ENCODE measurements around the gene ADI1. TPM values are rescaled to one million over a fixed set of nuclear protein-coding genes. Genes with fewer than 3 reads are reported as not detected.

ADI1 gene
- total RNA-seq, 3 donors from 2014 or later: 47.2 to 81.3 (median 78.2) TPM

GRCh38 chr2:3558205-3559014, 39.1 kb upstream of the ADI1 start, which contains the start of gene RNASEH1:
Gene RNASEH1, minus strand, starts transcription at chr2:3558333. Its CDS starts 73 bp downstream, at chr2:3558260.
- Histone ChIP-seq H3K4me1 (peaks cover 0 to 3% of the 10 kb centered on the region in 2 donors), H3K9me3 (no peaks in the 10 kb centered on the region), H3K27ac (peak within 1 kb of the TSS; percentile 93 to 95), H3K27me3 (no peaks in the 10 kb centered on the region), H3K4me3 (peak within 1 kb of the TSS; percentile 77 to 91 (median 91)), H3K36me3 (no peaks in the 10 kb centered on the region)
- peak; percentile 97 to 98 for DNase-seq (ENCODE audit: low spot score in 2 of 2)
- no peak for TF ChIP-seq CTCF (IDR thresholded peaks at IDR 0.05)
- TF ChIP-seq POLR2AphosphoS5 (IDR thresholded peaks at IDR 0.05): peak; percentile 97 to 99 (median 98)
- peak; percentile 80 for TF ChIP-seq POLR2A (IDR thresholded peaks at IDR 0.05)
- intact Hi-C loops (cut with DNase I; ENCODE audit: low total_unique reads): no loop called here

- intact Hi-C loops (cut with DNase I; ENCODE audit: low total_unique reads): no loop called here
- H3K4me3 ChIP-seq: peak overlapping the region; percentile 77 to 91 (median 91)
- TF ChIP-seq CTCF (IDR thresholded peaks at IDR 0.05) (no peak), POLR2AphosphoS5 (IDR thresholded peaks at IDR 0.05) (no peak), POLR2A (IDR thresholded peaks at IDR 0.05) (no peak)
- H3K36me3 ChIP-seq: no peaks in the 10 kb centered on the region
- DNase-seq (ENCODE audit: low spot score in 2 of 2): no peak
- no peaks in the 10 kb centered on the region for H3K27me3 ChIP-seq
- H3K27ac ChIP-seq: peak overlapping the region; percentile 93 to 95
- no peaks in the 10 kb centered on the region for H3K9me3 ChIP-seq
- H3K4me1 ChIP-seq: peaks cover 0 to 3% of the 10 kb centered on the region in 2 donors
Measured at GRCh38 chr2:3557639-3558204, 38.4 kb upstream of the ADI1 start.

DNA sequence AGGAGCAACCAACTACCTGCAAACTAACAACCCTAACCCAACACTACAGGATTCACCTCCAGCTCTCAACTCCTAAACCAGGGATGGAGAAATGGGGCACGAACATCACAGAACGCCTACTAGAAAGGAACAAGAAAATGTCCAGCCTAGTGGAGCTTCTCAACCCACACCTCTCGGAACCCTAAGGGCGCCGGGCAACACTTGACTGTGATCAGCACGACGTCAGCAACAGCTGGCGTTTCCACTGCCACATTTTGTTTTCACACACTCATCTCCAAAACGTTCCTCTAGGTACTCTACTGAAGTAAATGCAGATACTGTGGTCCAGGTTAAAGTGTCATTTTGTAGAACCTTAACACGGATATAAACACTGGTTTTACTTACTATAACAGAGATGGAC, 34.6 kb upstream of the ADI1 start:
- intact Hi-C loops (cut with DNase I; ENCODE audit: low total_unique reads): no loop called here
- Histone ChIP-seq H3K4me3 (no peak overlapping the region), H3K27me3 (no peaks in the 10 kb centered on the region), H3K9me3 (no peaks in the 10 kb centered on the region), H3K36me3 (peaks cover 9% of the 10 kb centered on the region), H3K4me1 (peaks cover 0 to 3% of the 10 kb centered on the region in 2 donors), H3K27ac (no peak overlapping the region)
- DNase-seq (ENCODE audit: low spot score in 2 of 2): no peak
- no peak for TF ChIP-seq POLR2AphosphoS5 (IDR thresholded peaks at IDR 0.05)
- no peak for TF ChIP-seq CTCF (IDR thresholded peaks at IDR 0.05)
- TF ChIP-seq POLR2A (IDR thresholded peaks at IDR 0.05): no peak

DNA sequence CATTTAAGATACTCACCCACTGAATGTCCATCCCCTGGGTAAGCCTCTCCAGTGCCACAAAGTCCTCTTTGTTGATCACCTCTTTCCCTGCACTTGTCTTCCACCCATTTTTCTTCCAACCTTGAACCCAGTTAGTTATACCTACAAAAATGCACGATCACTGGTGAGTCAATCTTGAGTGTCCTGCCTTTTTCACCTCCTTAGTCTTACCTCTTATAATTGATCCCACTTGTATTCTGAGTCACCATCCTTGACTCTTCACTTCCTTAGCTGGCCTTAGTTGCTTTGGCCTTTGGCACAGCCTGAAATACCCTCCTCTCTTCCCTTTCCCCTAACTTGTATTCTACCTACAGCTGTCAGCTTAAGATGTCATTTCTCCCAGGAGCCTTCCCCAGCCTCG, 28.6 kb upstream of the ADI1 start:
- no peaks in the 10 kb centered on the region for H3K27me3 ChIP-seq
- no peaks in the 10 kb centered on the region for H3K9me3 ChIP-seq
- peaks cover 18% of the 10 kb centered on the region for H3K36me3 ChIP-seq
- TF ChIP-seq POLR2A (IDR thresholded peaks at IDR 0.05) (no peak), POLR2AphosphoS5 (IDR thresholded peaks at IDR 0.05) (no peak), CTCF (IDR thresholded peaks at IDR 0.05) (no peak)
- H3K4me3 ChIP-seq: no peak overlapping the region
- no peak for DNase-seq (ENCODE audit: low spot score in 2 of 2)
- intact Hi-C loops (cut with DNase I; ENCODE audit: low total_unique reads): no loop called here
- no peaks in the 10 kb centered on the region for H3K4me1 ChIP-seq
- H3K27ac ChIP-seq: no peak overlapping the region

All from breast epithelium (tissue), 4 donors.